GM19238 (cell line): ENCODE results near the gene PDE9A.

Experiments used
- DNase-seq: peaks from one replicate; pipeline ENCODE4 v3.0.0; 2011; ENCODE audit warnings: low spot score; ENCODE audit not compliant: insufficient read length

Gene PDE9A

GRCh38 chr21:42684109-42684916, 30.9 kb downstream of the PDE9A start:
- no peak for DNase-seq

- no peak for DNase-seq
Observed at GRCh38 chr21:42685036-42685435, 31.6 kb downstream of the PDE9A start.

- DNase-seq, result no peak
Observed at GRCh38 chr21:42685954-42686500, 32.6 kb downstream of the PDE9A start.

- DNase-seq, result no peak
Observed at GRCh38 chr21:42687796-42688195, 34.4 kb downstream of the PDE9A start.

GRCh38 chr21:42688226-42688840, 34.9 kb downstream of the PDE9A start:
- no peak for DNase-seq

GRCh38 chr21:42688841-42689371, 35.5 kb downstream of the PDE9A start:
- no peak for DNase-seq

- no peak for DNase-seq
Observed at GRCh38 chr21:42690586-42690985, 37.2 kb downstream of the PDE9A start.

- no peak for DNase-seq
Observed at GRCh38 chr21:42691901-42692559, 38.6 kb downstream of the PDE9A start.

GRCh38 chr21:42692688-42693087, 39.3 kb downstream of the PDE9A start:
- no peak for DNase-seq

GRCh38 chr21:42694751-42695696, 41.6 kb downstream of the PDE9A start:
- no peak for DNase-seq

GRCh38 chr21:42695697-42696380, 42.4 kb downstream of the PDE9A start:
- no peak for DNase-seq

GRCh38 chr21:42696501-42697040, 43.1 kb downstream of the PDE9A start:
- no peak for DNase-seq

GRCh38 chr21:42698733-42699132, 45.3 kb downstream of the PDE9A start:
- DNase-seq, result no peak

- DNase-seq, result no peak
Observed at GRCh38 chr21:42699196-42699595, 45.8 kb downstream of the PDE9A start.

GRCh38 chr21:42701706-42702456, 48.5 kb downstream of the PDE9A start:
- no peak for DNase-seq

- DNase-seq, result no peak
Observed at GRCh38 chr21:42702720-42703119, 49.3 kb downstream of the PDE9A start.

- DNase-seq, result no peak
Observed at GRCh38 chr21:42703136-42703908, 49.9 kb downstream of the PDE9A start.

- DNase-seq, result no peak
Observed at GRCh38 chr21:42703965-42704364, 50.5 kb downstream of the PDE9A start.
